ENCODE data around the gene ZNF598.

DNA sequence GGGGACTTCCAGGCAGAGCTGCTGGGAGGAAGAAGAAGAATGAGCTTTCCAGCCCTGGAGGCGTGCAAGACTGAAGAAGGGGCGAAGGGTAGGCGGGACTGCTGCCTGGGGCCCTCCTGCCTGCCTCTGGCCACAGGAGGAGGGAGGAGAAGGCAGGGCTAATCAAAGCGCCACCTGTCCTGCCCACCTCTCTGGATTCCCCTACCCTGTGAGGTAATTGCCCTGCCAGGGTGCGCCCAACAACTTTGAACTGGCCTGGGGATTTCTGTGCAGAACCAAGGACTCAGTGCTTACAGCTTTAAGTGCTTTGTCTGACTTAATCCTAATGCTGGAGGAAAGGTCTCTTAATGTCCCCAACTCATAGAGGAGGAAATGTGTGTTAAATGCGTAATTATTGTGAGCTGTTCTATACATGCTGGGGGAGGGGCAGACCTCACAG is 28.2 kb downstream of the ZNF598 start, which contains the start of gene NOXO1:
- TF ChIP-seq POLR2A (IDR thresholded peaks at IDR 0.05; ENCODE audit: low read length) (no peak), GATA1 (IDR thresholded peaks at IDR 0.05; ENCODE audit: low read depth, low read length) (no peak)

Data from erythroblast (primary cell).